Tibial nerve (tissue), 4 donors: ENCODE data around the gene GARIN5A. TPM values are rescaled to one million over a fixed set of nuclear protein-coding genes. Genes with fewer than 3 reads are reported as not detected.

Experiments
- DNase-seq, 2 donors: peaks; one replicate each; pipeline ENCODE4 v3.0.0-alpha.2; 2019; ENCODE audit warnings: low spot score in 2 of 2
- H3K27ac ChIP-seq, 4 donors: fragments of 200-600 bp; sonication (generic) in 3 of 4; one replicate each; pipeline ENCODE4 v1.5.1; 2017 to 2019; ENCODE audit warnings: mild to moderate bottlenecking in 1 of 4
- H3K27me3 ChIP-seq, 2 donors: fragments of 200-600 bp; sonication (generic) in 1 of 2; one replicate each; pipeline versions ENCODE4 v1.5.1 to v1.6.0; 2017 to 2019
- H3K36me3 ChIP-seq, 3 donors: fragments of 200-600 bp; sonication (generic); one replicate each; pipeline ENCODE4 v1.5.1; 2018 to 2019
- H3K4me1 ChIP-seq, 4 donors: fragments of 200-600 bp; sonication (generic) in 3 of 4; one replicate each; pipeline ENCODE4 v1.5.1; 2017 to 2019
- H3K4me3 ChIP-seq, 4 donors: fragments of 200-600 bp; sonication (generic) in 3 of 4; one replicate each; pipeline ENCODE4 v1.5.1; 2017 to 2019; ENCODE audit warnings: mild to moderate bottlenecking in 1 of 4, moderate library complexity in 1 of 4
- H3K9me3 ChIP-seq, 4 donors: fragments of 200-600 bp; sonication (generic) in 3 of 4; one replicate each; pipeline ENCODE4 v1.5.1; 2017 to 2019
- EP300 ChIP-seq, 2 donors: sonication (generic); formaldehyde crosslinking; IDR thresholded peaks; one replicate each; pipeline ENCODE4 v1.6.1; 2017; ENCODE audit warnings: antibody characterized with exemption in 2 of 2, mild to moderate bottlenecking in 1 of 2
- POLR2A ChIP-seq, 2 donors: fragments of 450-650 bp; IDR thresholded peaks; one replicate each; pipeline ENCODE4 v1.6.1; 2017; ENCODE audit warnings: antibody characterized with exemption in 2 of 2, mild to moderate bottlenecking in 2 of 2, moderate library complexity in 2 of 2
- WGBS, 2 donors: methylation state at CpG; one replicate each; pipeline ENCODE4 v1.1.5; 2018; 5-methylcytosine and 5-hydroxymethylcytosine counted together
- total RNA-seq, 4 donors: library from RNA; depleted of rRNA; stranded (reverse); fragments of >200 nt; gene quantifications; one replicate each; pipeline ENCODE4 v1.1.0, GENCODE V29; 2016
- TF ChIP-seq, protein P1 (sequence below), 5 experiments: fragments of 200-600 bp in 3 of 5; fragments of 450-650 bp in 2 of 5; sonication (generic) in 3 of 5; IDR thresholded peaks; one replicate each; pipeline ENCODE4 v1.5.1; 2016 to 2019; ENCODE audit warnings: antibody characterized with exemption in 5 of 5, mild to moderate bottlenecking in 3 of 5, moderate library complexity in 2 of 5

The GARIN5A gene
- total RNA-seq, 4 donors from 2014 or later = not detected

- Histone ChIP-seq H3K36me3 (no peaks in the 10 kb centered on the region), H3K4me1 (no peaks in the 10 kb centered on the region), H3K27me3 (peaks cover 0 to 19% of the 10 kb centered on the region in 2 donors), H3K27ac (no peak overlapping the region), H3K4me3 (no peak overlapping the region), H3K9me3 (peaks cover 0 to 16% (median 0%) of the 10 kb centered on the region in 4 donors)
- TF ChIP-seq EP300 (IDR thresholded peaks at IDR 0.05) = no peak
- TF ChIP-seq, protein P1, sequence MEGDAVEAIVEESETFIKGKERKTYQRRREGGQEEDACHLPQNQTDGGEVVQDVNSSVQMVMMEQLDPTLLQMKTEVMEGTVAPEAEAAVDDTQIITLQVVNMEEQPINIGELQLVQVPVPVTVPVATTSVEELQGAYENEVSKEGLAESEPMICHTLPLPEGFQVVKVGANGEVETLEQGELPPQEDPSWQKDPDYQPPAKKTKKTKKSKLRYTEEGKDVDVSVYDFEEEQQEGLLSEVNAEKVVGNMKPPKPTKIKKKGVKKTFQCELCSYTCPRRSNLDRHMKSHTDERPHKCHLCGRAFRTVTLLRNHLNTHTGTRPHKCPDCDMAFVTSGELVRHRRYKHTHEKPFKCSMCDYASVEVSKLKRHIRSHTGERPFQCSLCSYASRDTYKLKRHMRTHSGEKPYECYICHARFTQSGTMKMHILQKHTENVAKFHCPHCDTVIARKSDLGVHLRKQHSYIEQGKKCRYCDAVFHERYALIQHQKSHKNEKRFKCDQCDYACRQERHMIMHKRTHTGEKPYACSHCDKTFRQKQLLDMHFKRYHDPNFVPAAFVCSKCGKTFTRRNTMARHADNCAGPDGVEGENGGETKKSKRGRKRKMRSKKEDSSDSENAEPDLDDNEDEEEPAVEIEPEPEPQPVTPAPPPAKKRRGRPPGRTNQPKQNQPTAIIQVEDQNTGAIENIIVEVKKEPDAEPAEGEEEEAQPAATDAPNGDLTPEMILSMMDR (IDR thresholded peaks at IDR 0.05) = no peak
- TF ChIP-seq POLR2A (IDR thresholded peaks at IDR 0.05) = no peak
- no peak for DNase-seq
- 38 to 56% methylated on average over 12 to 13 of the region's 13 CpGs for WGBS, 2 donors
Observed at GRCh38 chr19:50451223-50451534, 25.5 kb downstream of the GARIN5A start.

- H3K27me3 ChIP-seq = peaks cover 0 to 19% of the 10 kb centered on the region in 2 donors
Observed at GRCh38 chr19:50450369-50451222, 26.1 kb downstream of the GARIN5A start.

DNA sequence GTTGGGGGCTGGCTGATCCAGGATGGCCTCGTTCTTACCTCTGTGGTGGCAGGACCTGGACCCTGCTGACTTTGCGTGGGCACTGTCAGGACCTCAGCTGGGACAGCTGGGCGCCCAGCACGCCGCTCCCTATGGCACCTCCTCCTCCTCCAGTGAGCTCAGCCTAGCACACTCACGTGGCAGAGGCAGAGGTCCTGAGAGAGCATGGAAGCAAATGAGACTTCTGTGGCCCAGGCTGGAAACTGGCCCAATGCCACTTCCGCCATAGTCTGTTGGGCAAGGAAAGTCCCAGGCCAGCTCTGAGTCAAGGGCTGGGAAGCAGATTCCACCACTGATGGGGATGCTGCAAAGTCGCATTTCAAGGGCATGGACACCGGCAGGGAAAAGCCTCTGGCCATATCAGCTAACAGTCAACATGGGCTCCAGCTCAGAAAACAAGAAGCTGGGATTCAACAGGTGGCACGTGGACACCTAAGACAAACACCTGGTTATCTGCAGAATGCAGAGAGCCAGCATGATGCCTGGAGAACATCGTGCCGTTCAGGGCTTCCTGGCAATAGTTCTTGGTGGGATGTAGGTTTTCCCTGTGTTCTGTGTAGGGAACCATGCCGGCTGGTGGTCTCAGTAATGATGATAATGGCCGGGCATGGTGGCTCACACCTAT lies 27.3 kb downstream of the GARIN5A start:
- Histone ChIP-seq H3K36me3 (no peaks in the 10 kb centered on the region), H3K27me3 (peaks cover 0 to 19% of the 10 kb centered on the region in 2 donors), H3K4me3 (no peak overlapping the region), H3K9me3 (peaks cover 0 to 16% (median 0%) of the 10 kb centered on the region in 4 donors), H3K4me1 (no peaks in the 10 kb centered on the region), H3K27ac (no peak overlapping the region)
- TF ChIP-seq POLR2A (IDR thresholded peaks at IDR 0.05) (no peak), EP300 (IDR thresholded peaks at IDR 0.05) (no peak)
- TF ChIP-seq, protein P1 (IDR thresholded peaks at IDR 0.05) = no peak
- no peak for DNase-seq
- WGBS, 2 donors = 76 to 82% methylated on average over 13 to 14 of the region's 14 CpGs

More at GRCh38 chr19:50450369-50451222, 26.1 kb downstream of the GARIN5A start:
- H3K27ac ChIP-seq = no peak overlapping the region
- no peak overlapping the region for H3K4me3 ChIP-seq
- H3K9me3 ChIP-seq = peaks cover 0 to 16% (median 0%) of the 10 kb centered on the region in 4 donors
- WGBS, 2 donors = 54 to 60% methylated on average over 26 to 30 of the region's 30 CpGs
- DNase-seq = no peak
- TF ChIP-seq EP300 (IDR thresholded peaks at IDR 0.05) = no peak
- no peak for TF ChIP-seq POLR2A (IDR thresholded peaks at IDR 0.05)
- TF ChIP-seq, protein P1 (IDR thresholded peaks at IDR 0.05) = no peak
- no peaks in the 10 kb centered on the region for H3K36me3 ChIP-seq
- no peaks in the 10 kb centered on the region for H3K4me1 ChIP-seq

- WGBS, 2 donors = 91 to 96% methylated on average over 10 of the region's 10 CpGs
- H3K36me3 ChIP-seq = no peaks in the 10 kb centered on the region
- no peaks in the 10 kb centered on the region for H3K4me1 ChIP-seq
- peaks cover 0 to 14% of the 10 kb centered on the region in 2 donors for H3K27me3 ChIP-seq
- no peak overlapping the region for H3K27ac ChIP-seq
- H3K9me3 ChIP-seq = peaks cover 0 to 16% (median 0%) of the 10 kb centered on the region in 4 donors
- H3K4me3 ChIP-seq = no peak overlapping the region
- TF ChIP-seq POLR2A (IDR thresholded peaks at IDR 0.05) (no peak), EP300 (IDR thresholded peaks at IDR 0.05) (no peak)
- TF ChIP-seq, protein P1 (IDR thresholded peaks at IDR 0.05) = no peak
- no peak for DNase-seq
Observed at GRCh38 chr19:50447750-50448149, 28.9 kb downstream of the GARIN5A start.

GRCh38 chr19:50447053-50447452 lies 29.6 kb downstream of the GARIN5A start:
- no peak overlapping the region for H3K27ac ChIP-seq
- no peak overlapping the region for H3K4me3 ChIP-seq
- DNase-seq = no peak
- 79 to 85% methylated on average over 5 of the region's 5 CpGs for WGBS, 2 donors
- TF ChIP-seq POLR2A (IDR thresholded peaks at IDR 0.05) (no peak), EP300 (IDR thresholded peaks at IDR 0.05) (no peak)
- TF ChIP-seq, protein P1 (IDR thresholded peaks at IDR 0.05) = no peak
- H3K9me3 ChIP-seq = peaks cover 0 to 16% (median 0%) of the 10 kb centered on the region in 4 donors
- peaks cover 0 to 13% of the 10 kb centered on the region in 2 donors for H3K27me3 ChIP-seq
- no peaks in the 10 kb centered on the region for H3K36me3 ChIP-seq
- no peaks in the 10 kb centered on the region for H3K4me1 ChIP-seq
